Panc1 (cell line): ENCODE data around the gene RALGPS1. TPM values are rescaled to one million over a fixed set of nuclear protein-coding genes. Genes with fewer than 3 reads are reported as not detected.

Experiments
- ATAC-seq: fragments of 200-7000 bp; cut with Tn5 transposase; 2 replicates; pipeline ENCODE4 v1.9.1; 2020; ENCODE audit warnings: mild to moderate bottlenecking, moderate library complexity
- BruUV-seq: library from RNA; stranded (reverse); fragments of 400-500 nt; replicated peaks from 2 replicates; lab custom pipeline; 2021; lab: Mats Ljungman, UMichigan
- CTCF ChIA-PET: fragments of 300-600 bp; sonication (Branson Sonifier 250); formaldehyde crosslinking; loops from one replicate; lab custom pipeline; 2022; ENCODE audit warnings: antibody characterized with exemption; lab: Charles Lee
- POLR2A ChIA-PET: fragments of 300-600 bp; sonication (Branson Sonifier 250); formaldehyde crosslinking; loops from one replicate; lab custom pipeline; 2022; ENCODE audit warnings: antibody characterized with exemption; lab: Charles Lee
- DNase-seq: peaks from one replicate; pipeline ENCODE4 v3.0.0-alpha.2; 2010; ENCODE audit warnings: low read depth, low spot score
- H3K27ac ChIP-seq: 2 replicates; pipeline ENCODE4 v1.5.1; 2011; ENCODE audit warnings: mild to moderate bottlenecking, low read length, inconsistent platforms
- H3K27me3 ChIP-seq: fragments of 200-500 bp; sonication (Bioruptor generic); 2 replicates; pipeline ENCODE4 v1.6.0; 2014; ENCODE audit warnings: low read length, inconsistent platforms; ENCODE audit not compliant: control insufficient read depth, insufficient read depth
- H3K36me3 ChIP-seq: fragments of 200-500 bp; sonication (Bioruptor generic); 2 replicates; pipeline ENCODE4 v1.5.1; 2014; ENCODE audit warnings: inconsistent platforms, mild to moderate bottlenecking, low read length, moderate library complexity; ENCODE audit not compliant: control insufficient read depth, insufficient read depth
- H3K4me1 ChIP-seq: 2 replicates; pipeline ENCODE4 v1.5.1; 2011; ENCODE audit warnings: inconsistent platforms, mild to moderate bottlenecking, low read length, moderate library complexity; ENCODE audit not compliant: control insufficient read depth, insufficient read depth
- H3K4me3 ChIP-seq, 2 experiments: 2 replicates each; pipeline ENCODE4 v1.5.1; 2011 to 2012; ENCODE audit warnings: low read depth in 2 of 2, low read length in 2 of 2, mild to moderate bottlenecking in 2 of 2, inconsistent platforms in 1 of 2, moderate library complexity in 1 of 2
- H3K9me3 ChIP-seq: fragments of 200-500 bp; sonication (Bioruptor generic); 2 replicates; pipeline ENCODE4 v1.5.1; 2014; ENCODE audit warnings: low read depth, mild to moderate bottlenecking, inconsistent platforms, low read length, moderate library complexity; ENCODE audit not compliant: control insufficient read depth, insufficient read depth
- CTCF ChIP-seq: fragments of 450-650 bp; IDR thresholded peaks from 2 replicates; pipeline ENCODE4 v1.5.1; 2017; ENCODE audit warnings: mild to moderate bottlenecking
- POLR2AphosphoS5 ChIP-seq: IDR thresholded peaks from 2 replicates; pipeline ENCODE4 v1.6.1; 2012; ENCODE audit warnings: mild to moderate bottlenecking, low read depth, low read length, moderate library complexity
- REST ChIP-seq, 2 experiments: IDR thresholded peaks; 2 replicates each; pipeline ENCODE4 v1.6.1; 2011 to 2012; ENCODE audit warnings: low read depth in 2 of 2, control low read depth in 1 of 2, low read length in 1 of 2, mild to moderate bottlenecking in 1 of 2, moderate library complexity in 1 of 2; ENCODE audit not compliant: insufficient read depth in 1 of 2
- SIN3A ChIP-seq: IDR thresholded peaks from 2 replicates; pipeline ENCODE4 v1.6.1; 2012; ENCODE audit warnings: low read depth, mild to moderate bottlenecking, low read length, moderate library complexity, borderline replicate concordance; ENCODE audit not compliant: insufficient read depth
- TCF7L2 ChIP-seq: IDR thresholded peaks from 2 replicates; pipeline ENCODE4 v1.6.1; 2011; ENCODE audit warnings: mild to moderate bottlenecking, low read depth, low read length, inconsistent platforms
- in situ Hi-C: cut with HindIII; loops from 2 replicates; pipeline ENCODE4 v1.10.0; 2016; ENCODE audit warnings: low sequenced_read_pairs, low pct_unique_long_range_greater_than_20kb
- intact Hi-C: fragments of 100-400 bp; cut with micrococcal nuclease; formaldehyde crosslinking; loops from one replicate; pipeline ENCODE4 v1.10.0; 2022; ENCODE audit not compliant: unreplicated experiment
- total RNA-seq: library from RNA; stranded (reverse); gene quantifications from one replicate; pipeline ENCODE4 v1.2.1, GENCODE V29; 2021; ENCODE audit not compliant: unreplicated experiment

Gene RALGPS1
- total RNA-seq, 1 experiment from 2014 or later = 7.2 TPM

DNA sequence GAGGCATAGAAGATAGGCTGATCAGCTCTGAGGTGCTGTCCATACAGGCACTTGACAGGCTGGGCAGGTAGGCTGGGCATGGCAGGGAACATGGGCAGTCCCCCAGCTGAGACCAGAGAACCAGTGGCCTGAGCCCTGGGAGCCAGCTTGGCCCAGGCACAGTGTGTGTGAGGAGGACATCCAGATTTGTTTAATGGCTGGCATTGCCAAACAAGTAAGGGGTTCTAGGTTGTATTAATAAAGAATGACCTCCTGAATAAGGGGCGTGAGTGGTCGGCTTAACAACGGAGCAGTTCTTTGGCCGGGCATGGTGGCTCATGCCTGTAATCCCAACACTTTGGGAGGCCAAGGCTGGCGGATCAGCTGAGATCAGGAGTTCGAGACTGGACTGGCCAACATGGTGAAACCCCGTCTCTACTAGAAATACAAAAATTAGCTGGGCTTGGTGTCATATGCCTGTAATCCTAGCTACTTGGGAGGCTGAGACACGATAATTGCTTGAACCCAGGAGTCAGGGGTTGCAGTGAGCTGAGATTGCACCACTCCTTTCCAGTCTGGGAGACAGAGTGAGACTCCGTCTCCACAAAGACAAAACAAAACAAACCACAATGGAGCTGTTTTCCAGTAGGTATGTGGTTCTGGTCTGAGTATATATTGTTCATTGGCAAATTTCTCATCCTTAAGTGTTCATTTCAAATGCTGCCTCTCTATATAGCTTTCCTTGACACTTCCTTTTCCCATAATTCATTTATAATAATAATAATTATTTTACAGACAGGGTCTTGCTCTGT lies 151.7 kb downstream of the RALGPS1 start:
- no peak for DNase-seq
- intact Hi-C loops (no loop called here), in situ Hi-C loops (no loop called here)
- CTCF ChIA-PET = no interaction called here
- POLR2A ChIA-PET = no interaction called here
- Histone ChIP-seq H3K36me3 (no peaks in the 10 kb centered on the region), H3K9me3 (peaks cover 2% of the 10 kb centered on the region; the same call in 1 of the 2 replicates), H3K4me1 (no peaks in the 10 kb centered on the region), H3K27me3 (no peaks in the 10 kb centered on the region), H3K4me3 (no peak overlapping the region), H3K27ac (no peak overlapping the region)
- no peak for ATAC-seq
- TF ChIP-seq REST (IDR thresholded peaks at IDR 0.05; ENCODE audit: insufficient read depth in 1 of 2, low read depth in 2 of 2, low read length in 1 of 2) = no peak
- TF ChIP-seq TCF7L2 = no peak
- no peak for TF ChIP-seq POLR2AphosphoS5
- TF ChIP-seq SIN3A = no peak
- TF ChIP-seq CTCF = no peak
- BruUV-seq = no TSS peak

DNA sequence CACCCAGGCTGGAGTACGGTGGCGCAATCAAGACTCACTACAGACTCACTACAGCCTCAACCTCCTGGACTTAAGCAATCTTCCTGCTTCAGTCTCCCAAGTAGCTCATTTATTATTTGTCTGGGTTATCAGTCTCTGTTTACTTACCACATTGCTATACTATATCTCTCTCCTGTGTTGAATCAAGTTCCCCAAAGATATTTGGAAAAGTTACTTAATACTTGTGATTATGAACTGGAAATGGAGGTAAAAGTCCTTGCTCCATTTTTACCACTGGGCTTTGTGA lies 152.2 kb downstream of the RALGPS1 start:
- ATAC-seq (no peak), DNase-seq (no peak)
- H3K36me3 ChIP-seq = no peaks in the 10 kb centered on the region
- no peak overlapping the region for H3K27ac ChIP-seq
- peaks cover 5% of the 10 kb centered on the region; the same call in 1 of the 2 replicates for H3K9me3 ChIP-seq
- H3K4me3 ChIP-seq = no peak overlapping the region
- BruUV-seq = no TSS peak
- no peaks in the 10 kb centered on the region for H3K4me1 ChIP-seq
- TF ChIP-seq TCF7L2 = no peak
- TF ChIP-seq REST (IDR thresholded peaks at IDR 0.05; ENCODE audit: insufficient read depth in 1 of 2, low read depth in 2 of 2, low read length in 1 of 2) = no peak
- TF ChIP-seq CTCF = no peak
- TF ChIP-seq POLR2AphosphoS5 = no peak
- TF ChIP-seq SIN3A = no peak
- in situ Hi-C loops (no loop called here), intact Hi-C loops (no loop called here)
- H3K27me3 ChIP-seq = no peaks in the 10 kb centered on the region
- CTCF ChIA-PET = no interaction called here
- POLR2A ChIA-PET = no interaction called here
